HEK293 (cell line): Measurements from ENCODE around the gene FXYD2.

Source experiments
- CTCF ChIA-PET: fragments of 350-600 bp; formaldehyde crosslinking; extraction: SDS; loops from one replicate; lab custom pipeline; 2021; ENCODE audit warnings: antibody characterized with exemption; lab: Yijun Ruan, JAX
- POLR2A ChIA-PET: fragments of 300-600 bp; formaldehyde crosslinking; extraction: SDS; loops from one replicate; lab custom pipeline; 2020; ENCODE audit warnings: antibody characterized with exemption, inconsistent platforms; lab: Yijun Ruan, JAX
- H3K27ac ChIP-seq: fragments of 200-500 bp; sonication (Bioruptor generic); 2 replicates; pipeline ENCODE4 v1.5.1; 2014; ENCODE audit warnings: low read depth, low read length, control low read depth, inconsistent platforms; ENCODE audit errors: extremely low read depth
- H3K36me3 ChIP-seq, 2 experiments: fragments of 200-500 bp in 1 of 2; sonication (Bioruptor generic) in 1 of 2; 1 replicate in 1 of 2; 2 replicates in 1 of 2; pipeline ENCODE4 v1.5.1; 2014 to 2017; ENCODE audit warnings: inconsistent platforms in 2 of 2, low read length in 2 of 2; ENCODE audit not compliant: control insufficient read depth in 2 of 2, insufficient read depth in 1 of 2
- H3K4me1 ChIP-seq: fragments of 200-500 bp; sonication (Bioruptor generic); 2 replicates; pipeline ENCODE4 v1.5.1; 2014; ENCODE audit warnings: mild to moderate bottlenecking, low read length, inconsistent platforms; ENCODE audit not compliant: control insufficient read depth, insufficient read depth
- H3K4me3 ChIP-seq: 2 replicates; pipeline ENCODE4 v1.5.1; 2011; ENCODE audit warnings: low read depth, mild to moderate bottlenecking, control low read depth, low read length, moderate library complexity
- H3K9me3 ChIP-seq: fragments of 200-500 bp; sonication (Bioruptor generic); 2 replicates; pipeline ENCODE4 v1.5.1; 2014; ENCODE audit warnings: low read depth, low read length, inconsistent platforms; ENCODE audit not compliant: control insufficient read depth, insufficient read depth
- GLI2 ChIP-seq: fragments of 450-650 bp; formaldehyde crosslinking; IDR thresholded peaks from 2 replicates; pipeline ENCODE4; 2017; ENCODE audit warnings: missing biosample characterization, missing genetic modification characterization, low read depth, borderline replicate concordance
- GLIS2 ChIP-seq: fragments of 450-650 bp; formaldehyde crosslinking; IDR thresholded peaks from 2 replicates; pipeline ENCODE4 v1.5.1; 2016; ENCODE audit warnings: missing biosample characterization, missing genetic modification characterization
- KLF1 ChIP-seq: fragments of 450-650 bp; formaldehyde crosslinking; IDR thresholded peaks from 2 replicates; pipeline ENCODE4 v1.5.1; 2016; ENCODE audit warnings: missing biosample characterization, missing genetic modification characterization
- KLF17 ChIP-seq: fragments of 450-650 bp; formaldehyde crosslinking; IDR thresholded peaks from 2 replicates; pipeline ENCODE4 v1.5.1; 2016; ENCODE audit warnings: missing biosample characterization, missing genetic modification characterization
- KLF8 ChIP-seq: fragments of 450-650 bp; formaldehyde crosslinking; IDR thresholded peaks from 2 replicates; pipeline ENCODE4 v1.5.1; 2016; ENCODE audit warnings: missing biosample characterization, missing genetic modification characterization
- MEIS1 ChIP-seq: sonication (generic); formaldehyde crosslinking; IDR thresholded peaks from 2 replicates; pipeline ENCODE4 v1.8.1; 2022; ENCODE audit warnings: missing genetic modification reagents, mild to moderate bottlenecking, borderline replicate concordance
- PBX3 ChIP-seq: sonication (generic); formaldehyde crosslinking; IDR thresholded peaks from 2 replicates; pipeline ENCODE4 v1.8.1; 2022; ENCODE audit warnings: mild to moderate bottlenecking, moderate library complexity, missing genetic modification reagents
- REPIN1 ChIP-seq: fragments of 450-650 bp; formaldehyde crosslinking; IDR thresholded peaks from 2 replicates; pipeline ENCODE4 v1.5.1; 2017; ENCODE audit warnings: missing biosample characterization, missing genetic modification characterization, low read depth
- SP2 ChIP-seq: fragments of 450-650 bp; formaldehyde crosslinking; IDR thresholded peaks from 2 replicates; pipeline ENCODE4 v1.5.1; 2016; ENCODE audit warnings: missing biosample characterization, missing genetic modification characterization
- SP7 ChIP-seq: fragments of 450-650 bp; formaldehyde crosslinking; IDR thresholded peaks from 2 replicates; pipeline ENCODE4 v1.5.1; 2016; ENCODE audit warnings: missing biosample characterization, missing genetic modification characterization
- TCF7L2 ChIP-seq: IDR thresholded peaks from 2 replicates; pipeline ENCODE4 v1.6.1; 2011; ENCODE audit warnings: low read depth, mild to moderate bottlenecking, inconsistent platforms, low read length, moderate library complexity, borderline replicate concordance
- TRIM28 ChIP-seq: IDR thresholded peaks from 2 replicates; pipeline ENCODE4 v1.6.1; 2011; ENCODE audit warnings: low read length, control low read depth, borderline replicate concordance
- WT1 ChIP-seq: fragments of 450-650 bp; formaldehyde crosslinking; IDR thresholded peaks from 2 replicates; pipeline ENCODE4 v1.5.1; 2016; ENCODE audit warnings: missing biosample characterization, missing genetic modification characterization
- ZBTB6 ChIP-seq: fragments of 450-650 bp; formaldehyde crosslinking; IDR thresholded peaks from 2 replicates; pipeline ENCODE4 v1.5.1; 2017; ENCODE audit warnings: missing biosample characterization, missing genetic modification characterization
- ZIC2 ChIP-seq: fragments of 450-650 bp; formaldehyde crosslinking; IDR thresholded peaks from 2 replicates; pipeline ENCODE4 v1.5.1; 2016; ENCODE audit warnings: missing biosample characterization, missing genetic modification characterization
- ZNF112 ChIP-seq: fragments of 450-650 bp; formaldehyde crosslinking; IDR thresholded peaks from 2 replicates; pipeline ENCODE4 v1.5.0; 2017; ENCODE audit warnings: missing biosample characterization, missing genetic modification characterization
- ZNF121 ChIP-seq: fragments of 450-650 bp; formaldehyde crosslinking; IDR thresholded peaks from 2 replicates; pipeline ENCODE4 v1.5.1; 2016; ENCODE audit warnings: missing biosample characterization, missing genetic modification characterization
- ZNF175 ChIP-seq: fragments of 450-650 bp; formaldehyde crosslinking; IDR thresholded peaks from 2 replicates; pipeline ENCODE4 v1.5.1; 2016; ENCODE audit warnings: missing biosample characterization, missing genetic modification characterization
- ZNF335 ChIP-seq: fragments of 450-650 bp; formaldehyde crosslinking; conservative IDR thresholded peaks from 2 replicates; pipeline ENCODE4 v1.5.1; 2016; ENCODE audit warnings: missing biosample characterization, missing genetic modification characterization
- ZNF394 ChIP-seq: fragments of 450-650 bp; formaldehyde crosslinking; IDR thresholded peaks from 2 replicates; pipeline ENCODE4 v1.5.1; 2016; ENCODE audit warnings: missing biosample characterization, missing genetic modification characterization, mild to moderate bottlenecking, moderate library complexity, borderline replicate concordance
- ZNF473 ChIP-seq: fragments of 450-650 bp; formaldehyde crosslinking; IDR thresholded peaks from 2 replicates; pipeline ENCODE4 v1.5.1; 2017; ENCODE audit warnings: missing biosample characterization, missing genetic modification characterization
- ZNF514 ChIP-seq: fragments of 450-650 bp; formaldehyde crosslinking; IDR thresholded peaks from 2 replicates; pipeline ENCODE4 v1.5.1; 2016; ENCODE audit warnings: missing biosample characterization, missing genetic modification characterization
- ZNF529 ChIP-seq: fragments of 450-650 bp; formaldehyde crosslinking; IDR thresholded peaks from 2 replicates; pipeline ENCODE4 v1.5.1; 2017; ENCODE audit warnings: missing genetic modification characterization, missing biosample characterization; ENCODE audit not compliant: insufficient replicate concordance
- ZSCAN5A ChIP-seq: fragments of 450-650 bp; formaldehyde crosslinking; IDR thresholded peaks from 2 replicates; pipeline ENCODE4 v1.5.1; 2016; ENCODE audit warnings: missing biosample characterization, missing genetic modification characterization

The FXYD2 gene

GRCh38 chr11:117816151-117816741 is 8.3 kb downstream of the FXYD2 start (continued):
- TF ChIP-seq TRIM28: peak; percentile 73; the same call in 1 of the 2 replicates
- TF ChIP-seq ZNF335: no peak; the same call in 1 of the 2 replicates
- TF ChIP-seq KLF1 (tag by site-specific recombination): peak; percentile 36; the same call in 1 of the 2 replicates
- TF ChIP-seq SP2 (tag by site-specific recombination): peak; percentile 35
- no peak for TF ChIP-seq PBX3 (CRISPR knock-in tag)
- no peak for TF ChIP-seq ZSCAN5A
- 0 out of 2 replicates have a peak, but pooled peaks have one; percentile 36 for TF ChIP-seq GLIS2 (tag by site-specific recombination)
- no peak for TF ChIP-seq ZNF175
- TF ChIP-seq TCF7L2: peak; percentile 46; the same call in 1 of the 2 replicates
- TF ChIP-seq ZNF121 (tag by site-specific recombination): no peak
- TF ChIP-seq ZNF473 (tag by site-specific recombination): no peak
- TF ChIP-seq ZBTB6 (tag by site-specific recombination): no peak
- peak; percentile 57 for TF ChIP-seq SP7 (tag by site-specific recombination)
- TF ChIP-seq ZNF514 (tag by site-specific recombination): no peak
- no peak for TF ChIP-seq GLI2 (tag by site-specific recombination)
- peak; percentile 62; the same call in 1 of the 2 replicates for TF ChIP-seq KLF17 (tag by site-specific recombination)
- no peak for TF ChIP-seq ZNF112 (tag by site-specific recombination)
- TF ChIP-seq WT1: peak; percentile 55

- Histone ChIP-seq H3K9me3 (no peaks in the 10 kb centered on the region), H3K27ac (no peak overlapping the region), H3K4me1 (peaks cover 3% of the 10 kb centered on the region; the same call in 1 of the 2 replicates), H3K36me3 (no peaks in the 10 kb centered on the region), H3K4me3 (no peak overlapping the region)
- ChIA-PET POLR2A (interaction anchor here (0.6 kb wide), 1 partner anchor 383 kb away, joined by 3 read pairs; no protein-coding TSS in a partner anchor), CTCF (interaction anchor here (0.6 to 10.1 kb wide), 11 partner anchors 8 to 389 kb away, joined by 3 to 223 read pairs (median 8); no protein-coding TSS in a partner anchor)
- TF ChIP-seq ZNF394 (tag by site-specific recombination): no peak
- no peak for TF ChIP-seq TCF7L2
- TF ChIP-seq REPIN1 (tag by site-specific recombination): no peak
- TF ChIP-seq MEIS1: no peak
- TF ChIP-seq ZIC2 (tag by site-specific recombination): peak; percentile 55
- TF ChIP-seq PBX3 (CRISPR knock-in tag): no peak
- TF ChIP-seq KLF8 (tag by site-specific recombination): no peak
- TF ChIP-seq ZNF529: no peak
Measured at GRCh38 chr11:117815262-117815803, 9.2 kb downstream of the FXYD2 start.
